Fibroblast of lung (primary cell): ENCODE data around the gene KCNJ6.

Experiments
- CTCF ChIP-seq, 2 donors: IDR thresholded peaks in 1 of 2; conservative IDR thresholded peaks in 1 of 2; 1 replicate in 1 of 2; 2 replicates in 1 of 2; pipeline ENCODE4 v1.5.1; 2011 to 2012; ENCODE audit warnings: low read length in 2 of 2, control low read depth in 1 of 2, inconsistent platforms in 1 of 2, low read depth in 1 of 2, mild to moderate bottlenecking in 1 of 2
- EZH2 ChIP-seq: IDR thresholded peaks from 2 replicates; pipeline ENCODE4 v1.5.1; 2012; ENCODE audit warnings: low read length, control low read depth, mild to moderate bottlenecking; ENCODE audit errors: missing control alignments

GRCh38 chr21:37626320-37626719 is 289.9 kb downstream of the KCNJ6 start:
- TF ChIP-seq CTCF (conservative IDR thresholded peaks at IDR 0.05 in 1 of 2, IDR thresholded peaks at IDR 0.05 in 1 of 2; ENCODE audit: low read depth in 1 of 2, low read length in 2 of 2): no peak
- no peak for TF ChIP-seq EZH2
